ENCODE results near the gene KIAA1549. TPM values are rescaled to one million over a fixed set of nuclear protein-coding genes. Genes with fewer than 3 reads are reported as not detected.

Gene KIAA1549
- total and polyA plus RNA-seq, 4 donors: 0.83 to 5.8 (median 3.6) TPM

- H3K4me3 ChIP-seq: no peak overlapping the region
- TF ChIP-seq, protein P1, sequence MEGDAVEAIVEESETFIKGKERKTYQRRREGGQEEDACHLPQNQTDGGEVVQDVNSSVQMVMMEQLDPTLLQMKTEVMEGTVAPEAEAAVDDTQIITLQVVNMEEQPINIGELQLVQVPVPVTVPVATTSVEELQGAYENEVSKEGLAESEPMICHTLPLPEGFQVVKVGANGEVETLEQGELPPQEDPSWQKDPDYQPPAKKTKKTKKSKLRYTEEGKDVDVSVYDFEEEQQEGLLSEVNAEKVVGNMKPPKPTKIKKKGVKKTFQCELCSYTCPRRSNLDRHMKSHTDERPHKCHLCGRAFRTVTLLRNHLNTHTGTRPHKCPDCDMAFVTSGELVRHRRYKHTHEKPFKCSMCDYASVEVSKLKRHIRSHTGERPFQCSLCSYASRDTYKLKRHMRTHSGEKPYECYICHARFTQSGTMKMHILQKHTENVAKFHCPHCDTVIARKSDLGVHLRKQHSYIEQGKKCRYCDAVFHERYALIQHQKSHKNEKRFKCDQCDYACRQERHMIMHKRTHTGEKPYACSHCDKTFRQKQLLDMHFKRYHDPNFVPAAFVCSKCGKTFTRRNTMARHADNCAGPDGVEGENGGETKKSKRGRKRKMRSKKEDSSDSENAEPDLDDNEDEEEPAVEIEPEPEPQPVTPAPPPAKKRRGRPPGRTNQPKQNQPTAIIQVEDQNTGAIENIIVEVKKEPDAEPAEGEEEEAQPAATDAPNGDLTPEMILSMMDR (IDR thresholded peaks at IDR 0.05; ENCODE audit: control extremely low read depth, extremely low read depth): no peak
- WGBS, 2 donors: 95% methylated on average over 9 of the region's 9 CpGs
- no peak overlapping the region for H3K9ac ChIP-seq (ENCODE audit: insufficient read depth in 1 of 2, low read length in 2 of 2)
- no peaks in the 10 kb centered on the region for H3K27me3 ChIP-seq (ENCODE audit: control insufficient read depth in 3 of 3, insufficient read depth in 3 of 3, low read length in 2 of 3)
- H3K4me1 ChIP-seq (ENCODE audit: control insufficient read depth in 5 of 5, insufficient read depth in 5 of 5, low read length in 5 of 5): peaks cover 0 to 25% (median 8%) of the 10 kb centered on the region in 5 donors
- peaks cover 0 to 4% (median 0%) of the 10 kb centered on the region in 4 donors for H3K36me3 ChIP-seq (ENCODE audit: control insufficient read depth in 4 of 4, insufficient read depth in 4 of 4, low read length in 4 of 4)
- no peak for DNase-seq
- no peaks in the 10 kb centered on the region for H3K9me3 ChIP-seq (ENCODE audit: control insufficient read depth in 4 of 4, insufficient read depth in 3 of 4, low read length in 3 of 4)
- H3K27ac ChIP-seq (ENCODE audit: low read depth in 1 of 2, low read length in 1 of 2): no peak overlapping the region
- ATAC-seq (ENCODE audit: insufficient read depth, low FRiP score): no peak
Measured at GRCh38 chr7:138834583-138834982, 146.6 kb downstream of the KIAA1549 start.

GRCh38 chr7:138833596-138833995 is 147.6 kb downstream of the KIAA1549 start:
- DNase-seq (no peak), ATAC-seq (ENCODE audit: insufficient read depth, low FRiP score) (no peak)
- TF ChIP-seq, protein P1 (IDR thresholded peaks at IDR 0.05; ENCODE audit: control extremely low read depth, extremely low read depth): no peak
- Histone ChIP-seq H3K4me1 (ENCODE audit: control insufficient read depth in 5 of 5, insufficient read depth in 5 of 5, low read length in 5 of 5) (peaks cover 0 to 20% (median 8%) of the 10 kb centered on the region in 5 donors), H3K9me3 (ENCODE audit: control insufficient read depth in 4 of 4, insufficient read depth in 3 of 4, low read length in 3 of 4) (no peaks in the 10 kb centered on the region), H3K27ac (ENCODE audit: low read depth in 1 of 2, low read length in 1 of 2) (no peak overlapping the region), H3K27me3 (ENCODE audit: control insufficient read depth in 3 of 3, insufficient read depth in 3 of 3, low read length in 2 of 3) (no peaks in the 10 kb centered on the region), H3K36me3 (ENCODE audit: control insufficient read depth in 4 of 4, insufficient read depth in 4 of 4, low read length in 4 of 4) (peaks cover 0 to 4% (median 0%) of the 10 kb centered on the region in 4 donors), H3K9ac (ENCODE audit: insufficient read depth in 1 of 2, low read length in 2 of 2) (no peak overlapping the region), H3K4me3 (no peak overlapping the region)
- 63 to 68% methylated on average over 5 of the region's 5 CpGs for WGBS, 2 donors

- H3K4me3 ChIP-seq: no peak overlapping the region
- peaks cover 0 to 14% (median 3%) of the 10 kb centered on the region in 5 donors for H3K4me1 ChIP-seq (ENCODE audit: control insufficient read depth in 5 of 5, insufficient read depth in 5 of 5, low read length in 5 of 5)
- TF ChIP-seq, protein P1 (IDR thresholded peaks at IDR 0.05; ENCODE audit: control extremely low read depth, extremely low read depth): no peak
- H3K9me3 ChIP-seq (ENCODE audit: control insufficient read depth in 4 of 4, insufficient read depth in 3 of 4, low read length in 3 of 4): no peaks in the 10 kb centered on the region
- DNase-seq (no peak), ATAC-seq (ENCODE audit: insufficient read depth, low FRiP score) (no peak)
- H3K27me3 ChIP-seq (ENCODE audit: control insufficient read depth in 3 of 3, insufficient read depth in 3 of 3, low read length in 2 of 3): no peaks in the 10 kb centered on the region
- WGBS, 2 donors: 91 to 95% methylated on average over 10 of the region's 10 CpGs
- H3K36me3 ChIP-seq (ENCODE audit: control insufficient read depth in 4 of 4, insufficient read depth in 4 of 4, low read length in 4 of 4): peaks cover 0 to 4% (median 0%) of the 10 kb centered on the region in 4 donors
- no peak overlapping the region for H3K27ac ChIP-seq (ENCODE audit: low read depth in 1 of 2, low read length in 1 of 2)
- H3K9ac ChIP-seq (ENCODE audit: insufficient read depth in 1 of 2, low read length in 2 of 2): no peak overlapping the region
Measured at GRCh38 chr7:138832966-138833365, 148.2 kb downstream of the KIAA1549 start.

GRCh38 chr7:138829335-138829734 is 151.9 kb downstream of the KIAA1549 start:
- H3K27ac ChIP-seq (ENCODE audit: low read depth in 1 of 2, low read length in 1 of 2): no peak overlapping the region
- H3K27me3 ChIP-seq (ENCODE audit: control insufficient read depth in 3 of 3, insufficient read depth in 3 of 3, low read length in 2 of 3): no peaks in the 10 kb centered on the region
- TF ChIP-seq, protein P1 (IDR thresholded peaks at IDR 0.05; ENCODE audit: control extremely low read depth, extremely low read depth): no peak
- H3K9me3 ChIP-seq (ENCODE audit: control insufficient read depth in 4 of 4, insufficient read depth in 3 of 4, low read length in 3 of 4): peaks cover 0 to 5% (median 0%) of the 10 kb centered on the region in 4 donors
- no peak overlapping the region for H3K9ac ChIP-seq (ENCODE audit: insufficient read depth in 1 of 2, low read length in 2 of 2)
- 92 to 96% methylated on average over 11 of the region's 11 CpGs for WGBS, 2 donors
- no peaks in the 10 kb centered on the region for H3K4me1 ChIP-seq (ENCODE audit: control insufficient read depth in 5 of 5, insufficient read depth in 5 of 5, low read length in 5 of 5)
- no peak for DNase-seq
- H3K36me3 ChIP-seq (ENCODE audit: control insufficient read depth in 4 of 4, insufficient read depth in 4 of 4, low read length in 4 of 4): no peaks in the 10 kb centered on the region
- ATAC-seq (ENCODE audit: insufficient read depth, low FRiP score): no peak
- H3K4me3 ChIP-seq: no peak overlapping the region
